Ascending aorta (tissue), 2 donors: ENCODE measurements around the gene RASGRF2. TPM values are rescaled to one million over a fixed set of nuclear protein-coding genes. Genes with fewer than 3 reads are reported as not detected.

Experiments
- DNase-seq, 2 donors: peaks; one replicate each; pipeline ENCODE4 v3.0.0-alpha.2; 2019; ENCODE audit warnings: low spot score in 2 of 2
- H3K27ac ChIP-seq, 2 donors: fragments of 200-600 bp; sonication (generic); one replicate each; pipeline ENCODE4 v1.5.1; 2016 to 2017; ENCODE audit warnings: mild to moderate bottlenecking in 1 of 2
- H3K27me3 ChIP-seq: fragments of 200-600 bp; sonication (generic); one replicate; pipeline ENCODE4 v1.5.1; 2017
- H3K36me3 ChIP-seq, 2 donors: fragments of 200-600 bp; sonication (generic); one replicate each; pipeline ENCODE4 v1.5.1; 2016
- H3K4me1 ChIP-seq, 2 donors: fragments of 200-600 bp; sonication (generic); one replicate each; pipeline ENCODE4 v1.5.1; 2016 to 2017; ENCODE audit warnings: mild to moderate bottlenecking in 1 of 2
- H3K4me3 ChIP-seq, 2 donors: fragments of 200-600 bp; sonication (generic); one replicate each; pipeline ENCODE4 v1.5.1; 2016 to 2017; ENCODE audit warnings: mild to moderate bottlenecking in 1 of 2
- H3K9me3 ChIP-seq, 2 donors: fragments of 200-600 bp; sonication (generic); one replicate each; pipeline ENCODE4 v1.5.1; 2016
- CTCF ChIP-seq, 3 experiments: fragments of 200-600 bp in 2 of 3; fragments of 450-650 bp in 1 of 3; sonication (generic) in 2 of 3; IDR thresholded peaks; one replicate each; pipeline ENCODE4 v1.5.1; 2016 to 2019; ENCODE audit warnings: antibody characterized with exemption in 3 of 3, mild to moderate bottlenecking in 1 of 3, moderate library complexity in 1 of 3
- intact Hi-C: fragments of 100-400 bp; cut with DNase I; formaldehyde crosslinking; loops from one replicate; pipeline ENCODE4 v1.15.1; 2023
- total RNA-seq: library from RNA; depleted of rRNA; stranded (reverse); fragments of >200 nt; gene quantifications from one replicate; pipeline ENCODE4 v1.1.0, GENCODE V29; 2016

The RASGRF2 gene
- total RNA-seq, 1 donor from 2014 or later = 16.9 TPM

GRCh38 chr5:81167078-81167477 lies 206.9 kb downstream of the RASGRF2 start:
- no peaks in the 10 kb centered on the region for H3K27me3 ChIP-seq
- DNase-seq = no peak
- no peak overlapping the region for H3K27ac ChIP-seq
- no peaks in the 10 kb centered on the region for H3K9me3 ChIP-seq
- H3K4me1 ChIP-seq = no peaks in the 10 kb centered on the region
- intact Hi-C loops = no loop called here
- no peak overlapping the region for H3K4me3 ChIP-seq
- no peaks in the 10 kb centered on the region for H3K36me3 ChIP-seq
- TF ChIP-seq CTCF (IDR thresholded peaks at IDR 0.05) = no peak

- Histone ChIP-seq H3K27me3 (no peaks in the 10 kb centered on the region), H3K36me3 (no peaks in the 10 kb centered on the region), H3K27ac (no peak overlapping the region), H3K9me3 (no peaks in the 10 kb centered on the region), H3K4me1 (no peaks in the 10 kb centered on the region), H3K4me3 (no peak overlapping the region)
- intact Hi-C loops = no loop called here
- TF ChIP-seq CTCF (IDR thresholded peaks at IDR 0.05) = no peak
- no peak for DNase-seq
Measured at GRCh38 chr5:81167544-81167943, 207.4 kb downstream of the RASGRF2 start.

- Histone ChIP-seq H3K27ac (no peak overlapping the region), H3K4me3 (no peak overlapping the region), H3K27me3 (no peaks in the 10 kb centered on the region), H3K4me1 (no peaks in the 10 kb centered on the region), H3K36me3 (no peaks in the 10 kb centered on the region), H3K9me3 (no peaks in the 10 kb centered on the region)
- no peak for TF ChIP-seq CTCF (IDR thresholded peaks at IDR 0.05)
- no peak for DNase-seq
- intact Hi-C loops = no loop called here
Measured at GRCh38 chr5:81169924-81170323, 209.8 kb downstream of the RASGRF2 start.

- no peaks in the 10 kb centered on the region for H3K9me3 ChIP-seq
- H3K27ac ChIP-seq = no peak overlapping the region
- intact Hi-C loops = no loop called here
- no peaks in the 10 kb centered on the region for H3K4me1 ChIP-seq
- H3K36me3 ChIP-seq = no peaks in the 10 kb centered on the region
- H3K4me3 ChIP-seq = no peak overlapping the region
- H3K27me3 ChIP-seq = no peaks in the 10 kb centered on the region
- no peak for TF ChIP-seq CTCF (IDR thresholded peaks at IDR 0.05)
- DNase-seq = no peak
Measured at GRCh38 chr5:81171769-81172168, 211.6 kb downstream of the RASGRF2 start.

- Histone ChIP-seq H3K27me3 (no peaks in the 10 kb centered on the region), H3K4me3 (no peak overlapping the region), H3K4me1 (no peaks in the 10 kb centered on the region), H3K9me3 (no peaks in the 10 kb centered on the region), H3K27ac (no peak overlapping the region), H3K36me3 (no peaks in the 10 kb centered on the region)
- TF ChIP-seq CTCF (IDR thresholded peaks at IDR 0.05) = no peak
- intact Hi-C loops = no loop called here
- DNase-seq = no peak
Measured at GRCh38 chr5:81172710-81173109, 212.5 kb downstream of the RASGRF2 start.

- Histone ChIP-seq H3K4me1 (no peaks in the 10 kb centered on the region), H3K4me3 (no peak overlapping the region), H3K36me3 (no peaks in the 10 kb centered on the region), H3K9me3 (no peaks in the 10 kb centered on the region), H3K27me3 (no peaks in the 10 kb centered on the region), H3K27ac (no peak overlapping the region)
- intact Hi-C loops = no loop called here
- no peak for DNase-seq
- TF ChIP-seq CTCF (IDR thresholded peaks at IDR 0.05) = no peak
Measured at GRCh38 chr5:81177061-81177460, 216.9 kb downstream of the RASGRF2 start.
